GM19395 (cell line): ENCODE results near the gene LCLAT1.
A peak's percentile ranks its signal among the peaks of the same experiment; 100 is the strongest.

Experiments
- ATAC-seq: cut with Tn5 transposase; IDR thresholded peaks from one replicate; pipeline ENCODE4 v1.9.1; 2021; ENCODE audit warnings: mild to moderate bottlenecking, moderate library complexity; ENCODE audit not compliant: unreplicated experiment

Gene LCLAT1

GRCh38 chr2:30663806-30664205 is 216.8 kb downstream of the LCLAT1 start:
- ATAC-seq, result no peak

GRCh38 chr2:30664761-30665358 is 217.8 kb downstream of the LCLAT1 start:
- no peak for ATAC-seq

GRCh38 chr2:30665761-30666265 is 218.8 kb downstream of the LCLAT1 start:
- ATAC-seq, result no peak

- ATAC-seq, result peak; percentile 73
These were observed 219.3 kb downstream of the LCLAT1 start for GRCh38 chr2:30666266-30666874.

- ATAC-seq, result no peak
These were observed 223.4 kb downstream of the LCLAT1 start for GRCh38 chr2:30670453-30670852.

- no peak for ATAC-seq
These were observed 226.1 kb downstream of the LCLAT1 start for GRCh38 chr2:30673127-30673526.

GRCh38 chr2:30675758-30676157 is 228.7 kb downstream of the LCLAT1 start:
- ATAC-seq, result no peak

GRCh38 chr2:30677231-30677630 is 230.2 kb downstream of the LCLAT1 start:
- ATAC-seq, result no peak

GRCh38 chr2:30677861-30678385 is 230.9 kb downstream of the LCLAT1 start:
- ATAC-seq, result no peak

- ATAC-seq, result no peak
These were observed 231.5 kb downstream of the LCLAT1 start for GRCh38 chr2:30678410-30679137.

- no peak for ATAC-seq
These were observed 232.5 kb downstream of the LCLAT1 start for GRCh38 chr2:30679426-30680088.

GRCh38 chr2:30680121-30680520 is 233.1 kb downstream of the LCLAT1 start:
- no peak for ATAC-seq

- ATAC-seq, result no peak
These were observed 234.0 kb downstream of the LCLAT1 start for GRCh38 chr2:30681022-30681421.

- no peak for ATAC-seq
These were observed 236.3 kb downstream of the LCLAT1 start for GRCh38 chr2:30683236-30683956.

GRCh38 chr2:30684026-30684425 is 237.0 kb downstream of the LCLAT1 start:
- no peak for ATAC-seq

GRCh38 chr2:30684516-30684915 is 237.5 kb downstream of the LCLAT1 start:
- no peak for ATAC-seq

- no peak for ATAC-seq
These were observed 237.9 kb downstream of the LCLAT1 start for GRCh38 chr2:30684996-30685395.

GRCh38 chr2:30686000-30686399 is 239.0 kb downstream of the LCLAT1 start:
- no peak for ATAC-seq

GRCh38 chr2:30686669-30687068 is 239.6 kb downstream of the LCLAT1 start:
- ATAC-seq, result no peak

- ATAC-seq, result no peak
These were observed 241.9 kb downstream of the LCLAT1 start for GRCh38 chr2:30688956-30689401.
